GM19455 (cell line): Measurements from ENCODE around the gene SRPK2.

Source experiments
- ATAC-seq: cut with Tn5 transposase; IDR thresholded peaks from one replicate; pipeline ENCODE4 v1.9.1; 2021; ENCODE audit not compliant: unreplicated experiment

The SRPK2 gene

GRCh38 chr7:105106473-105106872 lies 282.2 kb downstream of the SRPK2 start:
- ATAC-seq = no peak

- ATAC-seq = no peak
These were observed 283.1 kb downstream of the SRPK2 start for GRCh38 chr7:105105579-105105978.

GRCh38 chr7:105102557-105103352 lies 286.0 kb downstream of the SRPK2 start:
- ATAC-seq = no peak

GRCh38 chr7:105101864-105102263 lies 286.9 kb downstream of the SRPK2 start:
- no peak for ATAC-seq

- peak; percentile 70 for ATAC-seq
These were observed 289.7 kb downstream of the SRPK2 start for GRCh38 chr7:105098863-105099515.

- no peak for ATAC-seq
These were observed 291.1 kb downstream of the SRPK2 start for GRCh38 chr7:105097619-105098018.

- no peak for ATAC-seq
These were observed 292.4 kb downstream of the SRPK2 start for GRCh38 chr7:105096306-105096705.

GRCh38 chr7:105094966-105095365 lies 293.8 kb downstream of the SRPK2 start:
- no peak for ATAC-seq

- no peak for ATAC-seq
These were observed 300.3 kb downstream of the SRPK2 start for GRCh38 chr7:105088456-105088855.

- ATAC-seq = no peak
These were observed 300.7 kb downstream of the SRPK2 start for GRCh38 chr7:105087981-105088380.

- ATAC-seq = no peak
These were observed 301.9 kb downstream of the SRPK2 start for GRCh38 chr7:105086850-105087249.

GRCh38 chr7:105084581-105084980 lies 304.1 kb downstream of the SRPK2 start:
- no peak for ATAC-seq

GRCh38 chr7:105079348-105079747 lies 309.4 kb downstream of the SRPK2 start:
- no peak for ATAC-seq

- no peak for ATAC-seq
These were observed 315.6 kb downstream of the SRPK2 start for GRCh38 chr7:105073143-105073542.

GRCh38 chr7:105068886-105069285 lies 319.8 kb downstream of the SRPK2 start:
- no peak for ATAC-seq

GRCh38 chr7:105067691-105068090 lies 321.0 kb downstream of the SRPK2 start:
- no peak for ATAC-seq
